ENCODE data around the gene ZDHHC14. TPM values are rescaled to one million over a fixed set of nuclear protein-coding genes. Genes with fewer than 3 reads are reported as not detected.

The ZDHHC14 gene
- polyA plus RNA-seq, 1 donor (not counting 4 experiments of a cell fraction or from before 2014, with no cell fraction given) = 6.4 TPM

- H4K20me1 ChIP-seq (ENCODE audit: control insufficient read depth, extremely low read depth, insufficient read depth, low read length) = no peaks in the 10 kb centered on the region
- TF ChIP-seq EZH2 (IDR thresholded peaks at IDR 0.05; ENCODE audit: low read length) (no peak), CTCF (optimal IDR thresholded peaks at IDR 0.05 in 1 of 3, IDR thresholded peaks at IDR 0.05 in 1 of 3, conservative IDR thresholded peaks at IDR 0.05 in 1 of 3; ENCODE audit: extremely low read depth in 1 of 3, insufficient read depth in 2 of 3, low read length in 3 of 3) (no peak)
- H3K36me3 ChIP-seq (ENCODE audit: control insufficient read depth in 2 of 2, extremely low read depth in 1 of 2, insufficient read depth in 2 of 2, low read length in 2 of 2) = peaks cover 0 to 1% of the 10 kb centered on the region in 2 experiments
- H3K9me3 ChIP-seq (ENCODE audit: control insufficient read depth, low read depth, low read length) = no peaks in the 10 kb centered on the region
- H3K79me2 ChIP-seq (ENCODE audit: control insufficient read depth, insufficient read depth, low read length) = no peaks in the 10 kb centered on the region
- no peak overlapping the region for H3K4me3 ChIP-seq (ENCODE audit: control insufficient read depth in 2 of 3, extremely low read depth in 1 of 3, insufficient read depth in 2 of 3, low read depth in 1 of 3, low read length in 3 of 3)
- no peak overlapping the region for H2AFZ ChIP-seq (ENCODE audit: control insufficient read depth, low read length)
- H3K9ac ChIP-seq (ENCODE audit: control insufficient read depth, extremely low read depth, insufficient read depth, low read length) = no peak overlapping the region
- FAIRE-seq (no peak), DNase-seq (ENCODE audit: low read depth, low spot score) (no peak)
- H3K27me3 ChIP-seq (ENCODE audit: control insufficient read depth, extremely low read depth, insufficient read depth, low read length) = no peaks in the 10 kb centered on the region
- no peaks in the 10 kb centered on the region for H3K9me1 ChIP-seq (ENCODE audit: control insufficient read depth, extremely low read depth, insufficient read depth, low read length)
- no peak overlapping the region for H3K4me2 ChIP-seq (ENCODE audit: control insufficient read depth, extremely low read depth, insufficient read depth, low read depth, low read length)
- peaks cover 1% of the 10 kb centered on the region for H3K4me1 ChIP-seq (ENCODE audit: control insufficient read depth, extremely low read depth, insufficient read depth, low read length)
- dilution Hi-C loops (cut with MboI; ENCODE audit: extremely low pct_ligation_motif_present, low sequenced_read_pairs) = no loop called here
- no peak overlapping the region for H3K27ac ChIP-seq (ENCODE audit: control insufficient read depth, insufficient read depth, low read length)
Measured at GRCh38 chr6:157400676-157401075, 19.7 kb downstream of the ZDHHC14 start.

- TF ChIP-seq EZH2 (IDR thresholded peaks at IDR 0.05; ENCODE audit: low read length) = no peak
- TF ChIP-seq CTCF (optimal IDR thresholded peaks at IDR 0.05 in 1 of 3, IDR thresholded peaks at IDR 0.05 in 1 of 3, conservative IDR thresholded peaks at IDR 0.05 in 1 of 3; ENCODE audit: extremely low read depth in 1 of 3, insufficient read depth in 2 of 3, low read length in 3 of 3) = no peak
- H3K27me3 ChIP-seq (ENCODE audit: control insufficient read depth, extremely low read depth, insufficient read depth, low read length) = no peaks in the 10 kb centered on the region
- H3K9me1 ChIP-seq (ENCODE audit: control insufficient read depth, extremely low read depth, insufficient read depth, low read length) = no peaks in the 10 kb centered on the region
- no peak for DNase-seq (ENCODE audit: low read depth, low spot score)
- H4K20me1 ChIP-seq (ENCODE audit: control insufficient read depth, extremely low read depth, insufficient read depth, low read length) = no peaks in the 10 kb centered on the region
- H3K4me1 ChIP-seq (ENCODE audit: control insufficient read depth, extremely low read depth, insufficient read depth, low read length) = peaks cover 7% of the 10 kb centered on the region
- H3K79me2 ChIP-seq (ENCODE audit: control insufficient read depth, insufficient read depth, low read length) = no peaks in the 10 kb centered on the region
- H3K9ac ChIP-seq (ENCODE audit: control insufficient read depth, extremely low read depth, insufficient read depth, low read length) = no peak overlapping the region
- peaks cover 0 to 1% of the 10 kb centered on the region in 2 experiments for H3K36me3 ChIP-seq (ENCODE audit: control insufficient read depth in 2 of 2, extremely low read depth in 1 of 2, insufficient read depth in 2 of 2, low read length in 2 of 2)
- H3K4me3 ChIP-seq (ENCODE audit: control insufficient read depth in 2 of 3, extremely low read depth in 1 of 3, insufficient read depth in 2 of 3, low read depth in 1 of 3, low read length in 3 of 3) = no peak overlapping the region
- no peaks in the 10 kb centered on the region for H3K9me3 ChIP-seq (ENCODE audit: control insufficient read depth, low read depth, low read length)
- no peak overlapping the region for H3K27ac ChIP-seq (ENCODE audit: control insufficient read depth, insufficient read depth, low read length)
- H2AFZ ChIP-seq (ENCODE audit: control insufficient read depth, low read length) = no peak overlapping the region
- FAIRE-seq = no peak
- H3K4me2 ChIP-seq (ENCODE audit: control insufficient read depth, extremely low read depth, insufficient read depth, low read depth, low read length) = no peak overlapping the region
- dilution Hi-C loops (cut with MboI; ENCODE audit: extremely low pct_ligation_motif_present, low sequenced_read_pairs) = no loop called here
Measured at GRCh38 chr6:157401734-157402338, 20.8 kb downstream of the ZDHHC14 start.
